Stimulated activated CD8-positive, alpha-beta memory T cell treated with anti-CD3 and anti-CD28 coated beads, Interleukin-7, amount 100 ng/mL, for 1 hour (primary cell): Measurements from ENCODE around the gene ACSF3.
"Not testable (repeated sequence)": the region's sequence is repeated elsewhere in the genome, so short reads cannot be mapped to it uniquely, and the experiment has no call there.

Experiments
- DNase-seq, 2 donors: peaks; one replicate each; pipeline ENCODE4 v3.0.0-alpha.2; 2020; ENCODE audit warnings: low read depth in 2 of 2

The ACSF3 gene

DNA sequence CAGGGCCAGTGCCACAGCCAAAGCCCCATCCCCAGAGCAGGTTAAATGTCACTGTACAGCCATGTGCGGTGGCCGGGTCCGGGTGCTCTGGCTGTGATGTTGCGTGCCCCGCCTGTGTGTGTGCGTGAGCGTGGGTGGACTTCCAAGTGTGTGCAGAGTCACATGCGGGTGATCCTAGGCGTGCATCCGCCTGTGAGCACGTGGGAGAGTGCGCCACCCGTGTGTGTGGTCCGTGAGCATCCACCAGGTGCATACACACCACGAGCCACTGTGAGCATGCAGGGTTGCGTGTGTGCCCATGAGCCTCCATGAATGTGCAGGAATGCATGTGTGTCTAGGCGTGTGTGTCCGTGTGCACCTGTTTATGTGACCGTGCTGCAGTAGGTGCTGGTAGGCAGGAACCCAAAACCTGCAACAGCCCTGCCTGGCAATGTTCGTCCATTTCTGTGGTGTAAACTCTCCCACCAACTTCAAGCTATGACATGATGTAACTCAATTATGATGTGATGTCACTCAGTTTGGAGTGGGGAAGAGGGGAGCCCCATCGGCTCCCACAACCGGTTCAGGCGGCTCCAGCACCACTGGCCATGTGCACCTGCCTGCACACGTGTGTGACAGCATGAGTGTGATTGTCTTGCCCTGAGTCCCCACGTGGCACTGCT is 37.6 kb upstream of the ACSF3 start:
- no peak for DNase-seq

DNA sequence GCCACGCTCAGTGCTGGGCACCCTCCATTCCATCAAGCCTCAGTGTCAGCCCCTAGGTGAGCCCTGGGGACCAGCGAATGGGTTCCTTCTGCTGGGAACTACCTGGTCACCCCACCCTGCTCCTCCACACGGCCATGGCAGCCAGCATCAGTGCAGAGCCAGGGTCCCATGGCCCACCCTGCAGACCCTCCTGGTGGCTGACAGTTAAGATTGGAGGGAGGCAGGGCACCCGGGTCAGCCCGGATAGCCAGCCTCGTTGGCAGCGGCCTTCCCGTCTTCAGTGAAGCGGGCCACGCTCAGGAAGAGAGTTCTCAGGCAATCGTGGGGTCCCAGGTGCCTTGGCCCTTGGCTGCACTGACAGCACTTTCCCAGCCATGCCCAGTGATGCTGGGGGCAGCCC is 37.1 kb upstream of the ACSF3 start:
- no peak for DNase-seq

DNA sequence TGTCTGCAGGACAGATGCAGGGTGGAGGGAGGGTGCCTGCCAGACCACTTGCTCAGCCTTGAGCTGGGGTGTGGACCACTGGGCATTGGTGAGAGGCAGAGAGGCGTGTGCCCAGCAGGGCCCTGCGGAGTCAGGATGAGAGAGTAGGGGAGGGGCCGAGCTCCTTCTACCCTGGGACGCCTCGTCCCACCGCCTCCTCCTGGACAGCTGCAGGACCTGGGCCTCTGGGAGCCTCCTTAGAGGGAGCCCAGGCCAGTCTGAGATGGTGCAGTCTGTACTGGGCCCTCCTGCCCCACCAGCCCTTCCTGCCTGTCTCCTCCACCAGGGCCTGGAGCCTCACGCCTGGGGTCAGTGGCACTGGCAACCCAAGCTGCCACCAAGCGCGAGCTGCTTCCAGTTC is 35.9 kb upstream of the ACSF3 start:
- DNase-seq = no peak

DNA sequence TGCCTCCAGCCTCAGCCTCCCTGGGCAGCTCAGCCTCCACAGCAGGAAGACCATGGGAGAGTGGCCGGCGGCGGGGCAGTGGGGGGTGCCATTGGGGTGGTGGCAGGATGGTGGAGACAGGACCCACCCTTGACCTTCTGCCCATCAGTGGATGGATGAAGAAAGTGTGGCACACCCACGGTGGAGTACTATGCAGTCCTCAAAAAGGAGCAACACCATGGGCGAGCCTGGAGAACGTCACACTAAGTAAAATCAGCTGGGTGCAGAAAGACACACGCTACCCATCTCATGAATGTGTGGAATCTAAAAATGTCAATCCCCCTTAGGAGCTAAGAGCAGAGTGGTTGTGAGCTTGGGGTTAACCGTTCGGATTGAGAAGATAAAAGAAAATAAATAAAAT is 34.8 kb upstream of the ACSF3 start:
- no peak for DNase-seq

DNA sequence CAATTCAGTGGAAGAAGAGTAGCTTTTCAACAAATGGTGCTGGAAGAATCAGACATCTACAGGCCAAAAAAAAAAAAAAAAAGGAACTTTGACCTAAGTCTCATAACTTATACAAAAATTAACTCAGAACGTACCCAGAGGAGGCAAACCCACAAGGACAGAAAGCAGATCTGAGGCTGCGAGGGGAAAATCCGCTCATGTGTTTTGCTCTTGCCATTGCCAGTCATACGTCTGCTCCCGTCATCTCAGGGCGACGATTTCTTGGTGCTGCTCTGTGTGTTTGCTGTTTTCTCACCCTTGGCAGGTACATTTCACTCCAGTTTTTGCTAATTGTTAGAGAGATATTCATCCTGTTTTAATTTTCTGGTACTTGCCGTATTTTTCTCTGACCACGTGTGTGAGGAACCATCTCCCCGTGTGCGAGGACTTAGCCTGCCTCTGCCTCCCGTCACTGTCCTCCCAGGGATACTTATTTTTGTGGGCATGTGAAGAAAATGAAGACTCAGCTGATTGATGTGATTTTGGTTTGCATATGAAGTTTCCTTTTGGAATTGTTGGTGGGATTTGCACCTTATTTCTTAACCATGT is 33.4 kb upstream of the ACSF3 start:
- no peak for DNase-seq

DNA sequence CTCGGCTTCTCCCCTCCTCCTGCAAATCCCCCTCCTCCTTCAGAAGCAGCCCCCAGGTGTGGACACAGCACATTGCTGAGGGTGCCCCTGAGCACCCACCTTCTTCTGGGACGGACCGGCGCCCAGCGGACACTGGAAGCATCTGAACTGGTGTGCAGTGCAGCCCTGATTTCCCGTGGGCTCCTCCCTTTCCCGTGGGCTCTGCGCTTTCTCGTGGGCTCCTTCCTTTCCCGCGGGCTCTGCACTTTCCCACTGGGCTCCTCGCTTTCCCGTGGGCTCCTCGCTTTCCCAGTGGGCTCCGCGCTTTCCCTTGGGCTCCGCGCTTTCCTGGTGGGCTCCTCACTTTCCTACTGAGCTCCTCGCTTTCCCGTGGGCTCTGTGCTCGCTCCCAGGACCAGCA is 32.6 kb upstream of the ACSF3 start:
- no peak for DNase-seq

DNA sequence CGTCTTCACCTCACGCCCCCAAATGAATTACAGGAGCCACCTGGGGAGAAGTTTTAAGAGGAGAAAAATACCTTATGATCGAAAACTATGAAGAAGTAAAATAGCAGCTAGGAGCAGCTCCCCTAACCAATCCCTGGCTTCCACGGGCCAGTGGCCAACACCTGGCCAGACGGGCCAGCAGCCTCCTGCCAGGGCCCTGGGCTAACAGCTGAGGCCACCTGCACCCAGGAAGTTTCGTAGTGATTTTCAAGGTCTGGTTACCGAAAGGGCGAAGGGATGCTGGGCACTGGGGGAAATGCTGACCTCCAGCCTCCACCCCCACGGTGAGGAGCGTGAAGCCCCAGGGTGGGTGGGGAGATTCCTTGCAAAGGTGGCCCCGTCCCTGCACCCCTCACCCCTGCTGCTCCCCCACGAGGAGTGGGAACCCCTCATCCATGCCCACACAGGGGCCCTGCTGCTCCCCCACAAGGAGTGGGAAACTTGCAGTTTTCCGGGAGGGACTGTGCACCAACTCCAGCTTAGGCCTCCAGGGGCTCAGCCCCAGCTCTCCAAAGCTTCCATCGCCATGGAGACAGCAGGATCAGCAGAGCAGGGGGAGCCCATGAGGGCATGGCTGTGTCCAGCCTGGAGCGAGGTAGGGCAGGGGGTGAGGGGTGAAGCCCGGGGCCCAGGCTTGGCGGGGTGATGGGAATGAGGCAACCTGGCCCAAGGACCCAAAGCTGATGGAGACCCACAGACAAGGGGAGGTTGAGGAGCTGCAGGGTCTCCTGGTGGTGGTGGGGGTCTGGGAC is 31.9 kb upstream of the ACSF3 start:
- no peak for DNase-seq

DNA sequence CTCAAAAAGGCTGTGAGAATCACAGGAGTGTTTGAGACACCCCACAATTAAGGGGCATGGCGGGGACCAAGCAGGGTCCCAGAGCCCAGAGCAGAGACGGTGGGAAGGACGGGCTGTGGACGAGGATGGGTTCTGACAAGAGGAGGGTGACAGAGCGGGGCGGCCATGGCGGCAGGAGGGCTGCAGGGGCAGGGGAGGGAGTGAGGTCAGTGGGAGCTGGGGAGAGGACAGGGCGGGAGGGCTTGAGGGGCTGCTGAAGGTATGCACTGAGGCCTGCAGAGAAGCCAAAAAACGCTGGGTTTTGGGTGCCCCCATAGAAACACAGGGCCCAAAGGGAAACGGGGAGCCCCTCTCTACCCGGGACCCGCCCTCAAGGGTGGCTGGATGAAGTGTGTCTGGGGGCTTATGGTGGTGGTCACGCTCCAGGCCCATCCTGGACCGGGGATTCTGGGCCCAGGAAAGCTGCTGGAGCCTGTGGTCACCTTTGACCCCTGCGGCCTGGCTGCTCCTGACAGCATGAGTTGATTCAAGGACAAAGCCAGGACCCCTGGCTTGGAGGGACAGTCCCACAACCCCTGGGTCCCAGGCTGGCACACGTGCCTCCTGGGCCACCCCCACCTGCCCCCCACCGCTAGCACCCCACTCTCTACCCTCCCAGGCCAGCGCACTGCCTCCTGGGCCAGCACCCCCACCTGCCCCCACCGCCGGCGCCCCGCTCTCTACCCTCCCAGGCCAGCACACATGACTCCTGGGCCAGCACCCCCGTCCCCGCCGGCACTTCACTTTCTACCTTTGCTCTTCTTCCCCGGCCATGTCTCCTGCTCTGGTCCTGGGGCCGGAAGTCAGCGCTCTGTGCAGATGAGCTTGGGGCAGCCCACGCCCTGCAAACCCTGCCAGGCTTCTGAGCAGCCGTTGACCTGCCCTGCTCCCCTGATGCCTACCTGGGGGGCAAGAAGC is 31.0 kb upstream of the ACSF3 start:
- DNase-seq = no peak

DNA sequence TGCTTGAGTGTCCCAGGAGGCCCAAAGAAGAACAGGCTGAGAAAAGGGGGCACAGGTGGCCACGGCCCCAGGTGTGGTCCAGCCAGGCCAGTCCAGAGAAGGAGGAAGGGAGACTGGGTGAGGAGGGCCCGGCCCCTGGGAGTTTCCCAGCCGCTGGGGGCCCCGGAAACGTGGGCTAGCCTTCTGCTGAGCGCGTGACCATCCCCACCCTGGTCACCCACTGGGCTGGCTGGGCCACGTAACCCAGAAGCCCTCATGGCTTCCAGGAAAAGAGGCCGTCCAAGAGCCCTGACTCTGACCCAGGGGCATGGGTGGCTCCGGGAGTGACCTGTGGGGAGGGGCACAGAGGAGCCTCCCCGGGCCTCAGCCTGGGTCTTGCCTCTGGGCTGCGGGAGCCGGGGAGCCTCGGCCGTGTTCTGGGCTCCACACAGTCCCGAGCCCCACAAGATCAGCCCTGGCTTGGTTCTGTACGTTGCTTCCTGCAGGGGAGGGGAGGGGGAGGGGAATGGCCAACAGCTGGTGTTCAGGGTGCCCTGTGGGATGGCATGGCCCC is 29.8 kb upstream of the ACSF3 start:
- DNase-seq = no peak

DNA sequence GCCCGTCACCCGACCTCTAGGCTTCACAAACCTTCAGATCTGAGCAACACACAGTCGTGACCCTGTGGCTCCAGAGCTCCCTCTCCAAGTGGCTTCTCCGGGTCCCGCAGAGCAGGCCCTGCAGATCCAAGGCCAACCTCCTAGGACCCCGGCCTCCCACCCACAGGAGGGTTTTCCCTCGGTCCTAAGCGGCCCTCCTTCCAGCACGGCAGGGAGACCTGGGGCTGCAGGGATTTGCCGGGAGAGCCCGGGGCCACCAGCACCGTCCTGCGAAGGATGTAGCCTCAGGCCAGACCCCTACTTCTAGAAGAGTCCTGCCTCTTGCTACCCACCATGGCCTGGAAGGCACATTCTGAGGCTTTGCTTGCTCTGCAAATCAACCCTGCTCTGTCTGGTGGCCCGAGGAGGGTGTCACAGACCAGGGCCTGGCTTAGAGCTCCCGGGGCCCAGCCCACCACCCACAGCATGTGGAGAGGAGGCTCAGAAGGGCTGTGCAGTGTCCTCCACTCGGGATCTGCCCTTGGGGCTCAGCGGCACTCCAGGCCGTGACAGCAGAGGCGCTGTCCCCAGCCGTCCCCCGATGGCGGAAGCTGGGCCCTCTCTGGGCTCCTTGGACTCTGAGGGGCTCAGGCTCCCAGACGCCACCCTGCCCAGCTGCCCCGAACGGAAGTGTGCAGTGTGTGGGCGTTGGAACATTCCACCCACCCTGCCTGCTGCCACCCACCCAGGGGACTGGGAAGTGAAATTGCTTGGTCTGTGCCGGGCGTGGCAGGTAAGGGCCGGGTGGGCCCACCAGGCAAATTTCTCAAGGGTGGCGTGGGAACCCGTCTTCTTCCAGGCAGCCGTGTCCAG is 28.8 kb upstream of the ACSF3 start:
- DNase-seq = no peak

DNA sequence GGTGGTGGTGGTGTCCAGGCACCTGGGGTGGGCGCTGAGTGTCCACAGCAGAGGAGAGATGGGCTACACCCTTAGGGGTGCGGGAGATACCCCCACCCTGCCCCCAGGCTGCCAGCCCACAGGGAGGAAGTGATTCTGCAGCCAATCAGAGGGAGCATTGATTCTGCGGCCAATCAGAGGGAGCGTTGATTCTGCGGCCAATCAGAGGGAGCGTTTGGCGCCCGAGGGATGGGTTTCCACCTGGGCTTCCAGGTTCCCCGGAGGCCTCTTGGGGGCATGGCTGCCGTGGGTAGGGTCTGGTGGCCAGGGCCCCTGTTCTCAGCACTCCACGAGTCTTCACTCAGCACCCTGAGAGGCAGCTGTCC is 28.2 kb upstream of the ACSF3 start:
- no peak for DNase-seq

DNA sequence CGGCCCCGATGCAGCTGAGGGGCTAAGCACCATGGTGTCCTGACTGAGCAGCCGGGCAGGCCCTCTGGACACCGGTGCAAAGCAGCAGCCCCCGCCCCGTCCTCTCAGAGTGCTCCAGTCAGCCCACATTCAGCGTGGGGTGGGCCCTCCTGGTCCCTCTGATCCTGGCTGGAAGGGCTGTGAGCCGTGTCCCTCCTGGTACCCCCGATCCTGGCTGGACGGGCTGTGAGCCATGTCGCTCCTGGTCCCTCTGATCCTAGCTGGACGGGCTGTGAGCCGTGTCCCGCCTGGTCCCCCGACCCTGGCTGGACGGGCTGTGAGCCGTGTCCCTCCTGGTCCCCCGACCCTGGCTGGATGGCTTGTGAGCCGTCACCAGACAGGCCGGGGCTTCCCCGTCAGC is 26.9 kb upstream of the ACSF3 start:
- DNase-seq = no peak

DNA sequence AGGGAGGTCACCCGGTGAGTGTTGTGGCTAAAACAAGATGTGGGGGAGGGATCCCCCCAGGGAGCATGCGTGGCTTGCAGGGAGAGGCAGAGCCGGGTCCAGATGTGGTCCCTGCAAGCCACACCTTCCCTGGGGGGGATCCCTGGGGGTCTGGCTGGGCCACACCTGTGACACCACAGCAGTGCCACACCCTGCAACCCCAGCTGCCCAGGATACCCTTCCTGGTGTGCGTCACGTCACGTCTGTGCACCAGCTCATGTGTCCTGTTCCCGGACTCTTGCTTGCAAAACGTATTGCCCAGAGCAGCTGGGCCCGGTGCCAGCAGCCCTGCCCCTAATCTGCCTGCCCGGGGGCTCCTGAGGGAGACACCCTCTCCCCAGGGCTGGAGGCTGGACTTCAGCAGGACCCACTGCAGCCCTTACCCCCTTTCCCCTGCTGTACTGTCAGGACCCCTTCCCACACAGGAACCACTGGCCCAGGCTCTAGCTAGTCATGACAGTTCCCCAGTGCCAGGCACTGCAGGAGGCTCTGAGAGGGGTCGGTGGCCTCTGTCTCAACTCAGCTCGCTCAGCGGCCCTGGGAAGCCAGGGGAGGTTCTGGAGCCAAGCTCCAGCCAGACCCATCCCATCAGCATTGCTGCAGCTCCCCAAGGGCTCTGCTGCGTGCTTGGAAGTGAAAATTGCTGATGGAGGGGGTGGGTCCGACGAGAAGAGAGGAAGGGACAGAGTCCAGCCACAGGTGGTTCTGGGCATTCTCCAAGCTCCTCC is 25.8 kb upstream of the ACSF3 start:
- DNase-seq = no peak

DNA sequence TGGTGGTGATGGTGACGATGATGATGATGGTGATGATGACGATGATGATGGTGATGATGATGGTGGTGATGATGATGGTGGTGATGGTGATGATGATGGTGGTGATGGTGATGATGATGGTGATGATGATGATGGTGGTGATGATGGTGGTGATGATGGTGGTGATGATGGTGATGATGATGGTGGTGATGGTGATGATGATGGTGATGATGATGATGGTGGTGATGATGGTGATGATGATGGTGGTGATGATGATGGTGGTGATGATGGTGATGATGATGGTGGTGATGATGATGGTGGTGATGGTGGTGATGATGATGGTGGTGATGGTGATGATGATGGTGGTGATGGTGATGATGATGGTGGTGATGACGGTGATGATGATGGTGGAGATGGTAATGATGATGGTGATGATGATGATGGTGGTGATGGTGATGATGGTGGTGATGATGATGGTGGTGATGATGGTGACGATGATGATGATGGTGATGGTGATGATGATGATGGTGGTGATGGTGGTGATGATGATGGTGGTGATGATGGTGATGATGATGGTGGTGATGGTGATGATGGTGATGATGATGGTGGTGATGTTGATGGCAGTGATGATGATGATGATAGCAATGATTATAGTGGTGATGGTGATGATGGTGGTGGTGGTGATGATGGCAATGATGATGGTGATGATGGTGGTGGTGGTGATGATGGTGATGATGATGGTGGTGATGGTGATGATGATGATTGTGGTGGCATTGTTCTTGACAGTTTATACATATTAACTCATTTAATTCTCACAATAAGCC is 24.6 kb upstream of the ACSF3 start:
- DNase-seq = not testable (repeated sequence)

DNA sequence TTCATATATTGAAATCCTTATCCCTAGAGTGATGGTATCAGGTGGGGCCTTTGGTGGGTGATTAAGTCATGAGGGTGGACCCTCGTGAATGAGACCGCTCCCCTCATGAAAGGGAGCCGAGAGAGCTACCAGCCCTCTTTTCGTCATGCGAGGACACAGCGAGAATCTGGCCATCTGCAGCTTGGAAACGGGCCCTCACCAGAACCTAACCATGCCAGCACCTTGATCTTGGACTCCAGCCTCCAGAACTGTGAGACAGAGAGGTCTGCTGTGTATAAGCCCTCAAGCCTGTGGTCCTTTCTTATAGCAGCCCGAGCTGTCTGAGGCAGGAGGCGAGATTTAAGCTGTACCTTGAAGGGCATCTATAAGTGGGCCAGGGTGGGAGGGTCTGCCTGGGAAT is 23.7 kb upstream of the ACSF3 start:
- no peak for DNase-seq

DNA sequence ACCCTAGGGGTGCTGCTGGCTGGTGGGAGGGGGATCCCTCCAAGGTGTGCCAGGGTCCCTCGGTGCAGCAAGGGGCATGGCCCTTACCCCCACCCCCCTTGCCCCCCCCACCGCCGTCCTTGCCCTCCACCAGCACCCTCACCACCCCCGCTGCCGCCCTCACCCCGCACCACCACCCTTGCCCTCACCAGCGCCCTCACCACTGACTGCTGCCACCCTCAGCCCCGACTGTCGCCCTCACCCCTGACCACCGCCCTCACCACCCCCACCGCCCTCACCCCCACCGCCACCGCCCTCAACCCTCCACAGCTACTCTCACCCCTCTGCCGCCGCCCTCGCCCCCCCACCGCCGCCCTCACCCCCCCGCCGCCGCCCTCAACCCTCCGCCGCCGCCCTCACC is 23.1 kb upstream of the ACSF3 start:
- DNase-seq = no peak

DNA sequence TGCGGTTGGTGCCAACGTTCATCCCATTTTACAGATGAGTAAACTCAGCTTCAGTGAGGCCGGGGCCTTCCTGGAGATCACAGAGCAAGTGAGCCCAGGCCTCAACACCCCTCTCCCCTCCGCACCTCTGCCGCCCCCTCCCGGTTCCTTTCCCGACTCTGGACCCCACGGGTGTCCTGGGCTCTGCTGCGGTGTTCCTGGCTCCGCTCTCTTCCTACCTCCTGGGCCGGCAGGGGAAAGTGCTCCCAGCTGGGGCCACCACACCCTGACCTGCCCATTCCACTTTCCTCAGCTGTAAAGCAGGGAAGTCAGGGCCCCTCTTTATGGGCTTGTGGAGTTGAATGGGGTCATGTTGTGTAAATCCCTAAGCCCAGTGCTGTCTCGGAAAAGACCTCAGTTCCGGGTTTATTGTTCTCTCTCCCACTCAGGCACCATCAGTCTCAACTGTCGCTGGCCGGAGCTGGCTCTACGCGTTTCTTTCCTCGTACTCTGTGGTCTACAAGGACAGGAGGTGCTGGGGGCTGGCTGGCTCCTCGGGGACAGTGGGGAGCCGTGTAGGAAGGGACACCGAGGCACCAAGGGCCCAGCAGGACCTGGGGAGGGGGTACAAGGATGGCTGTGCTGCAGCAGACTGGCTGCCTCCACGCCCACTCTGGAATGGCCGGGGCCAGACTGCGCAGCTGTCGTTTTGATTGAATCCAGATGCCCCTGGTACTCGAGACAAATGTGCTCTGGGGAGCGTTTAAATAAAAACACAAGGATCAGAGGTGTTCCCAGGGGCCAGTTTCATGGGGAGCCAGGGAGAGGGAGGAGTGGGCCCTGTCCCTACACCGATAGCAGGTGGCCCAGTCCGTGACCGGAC is 21.7 kb upstream of the ACSF3 start:
- no peak for DNase-seq

DNA sequence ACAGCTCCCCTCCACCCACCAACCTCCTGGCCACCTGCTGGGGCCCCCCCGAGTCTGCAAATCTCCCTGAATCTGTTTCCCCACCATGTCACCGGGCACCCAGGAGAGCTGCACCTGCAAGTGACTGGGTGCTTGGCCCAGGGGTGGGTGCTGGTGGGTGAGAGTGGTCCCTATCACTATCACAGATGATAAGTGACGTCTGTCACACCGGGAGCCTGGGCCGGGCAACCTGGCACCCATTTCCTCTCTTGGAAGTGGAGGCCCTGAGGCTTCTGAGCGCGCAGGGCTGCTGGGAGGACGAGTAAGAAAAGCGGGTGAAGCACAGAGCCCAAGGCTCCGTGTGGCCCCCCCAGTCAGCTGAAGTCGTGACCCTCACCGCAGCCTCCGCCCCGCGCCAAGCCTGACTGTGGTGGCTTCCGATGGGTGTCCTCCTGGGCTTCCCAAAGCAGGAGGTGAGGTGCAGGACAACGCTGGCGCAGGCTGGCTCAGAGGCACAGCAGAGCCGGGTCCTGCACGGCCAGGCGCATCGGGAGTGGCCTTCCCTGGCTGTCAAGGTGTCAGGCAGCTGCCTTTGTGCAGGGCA is 21.0 kb upstream of the ACSF3 start:
- DNase-seq = no peak
